AG09309 (cell line): Measurements from ENCODE around the gene CNTNAP2.

ENCODE experiments used
- DNase-seq: peaks from one replicate; pipeline ENCODE4 v3.0.0-alpha.2; 2010; ENCODE audit warnings: low read depth
- H3K4me3 ChIP-seq: 2 replicates; pipeline ENCODE4 v1.5.1; 2011; ENCODE audit warnings: mild to moderate bottlenecking, low read depth, low read length, moderate library complexity; ENCODE audit not compliant: control insufficient read depth
- CTCF ChIP-seq: IDR thresholded peaks from 2 replicates; pipeline ENCODE4 v1.5.1; 2011; ENCODE audit warnings: mild to moderate bottlenecking, low read depth, low read length, inconsistent platforms; ENCODE audit not compliant: insufficient read depth, control insufficient read depth; ENCODE audit errors: missing control alignments

Gene CNTNAP2

GRCh38 chr7:146262527-146262926 is 145.9 kb downstream of the CNTNAP2 start:
- TF ChIP-seq CTCF = no peak
- no peak overlapping the region for H3K4me3 ChIP-seq
- DNase-seq = no peak

- H3K4me3 ChIP-seq = no peak overlapping the region
- TF ChIP-seq CTCF = no peak
- no peak for DNase-seq
Measured at GRCh38 chr7:146276888-146277287, 160.3 kb downstream of the CNTNAP2 start.

DNA sequence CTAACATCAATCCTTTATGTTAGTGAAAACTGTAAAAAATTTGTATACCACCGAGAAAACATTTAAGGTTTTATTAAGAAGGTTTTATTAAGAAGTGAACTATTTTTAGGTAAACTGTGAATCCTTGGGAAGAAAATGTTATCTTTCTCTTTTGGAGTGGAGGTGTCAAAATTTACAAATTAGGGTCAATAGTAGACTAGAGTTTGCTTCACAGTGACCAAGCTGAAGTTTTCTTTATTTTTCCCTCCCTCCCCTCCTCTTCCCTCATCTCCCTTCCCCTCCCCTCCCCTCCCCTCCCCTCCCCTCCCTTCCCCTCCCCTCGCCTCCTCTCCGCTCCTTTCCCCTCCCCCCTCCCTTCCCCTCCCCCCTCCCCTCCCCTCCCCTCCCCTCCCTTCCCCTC is 168.8 kb downstream of the CNTNAP2 start:
- no peak overlapping the region for H3K4me3 ChIP-seq
- DNase-seq = no peak
- TF ChIP-seq CTCF = no peak

DNA sequence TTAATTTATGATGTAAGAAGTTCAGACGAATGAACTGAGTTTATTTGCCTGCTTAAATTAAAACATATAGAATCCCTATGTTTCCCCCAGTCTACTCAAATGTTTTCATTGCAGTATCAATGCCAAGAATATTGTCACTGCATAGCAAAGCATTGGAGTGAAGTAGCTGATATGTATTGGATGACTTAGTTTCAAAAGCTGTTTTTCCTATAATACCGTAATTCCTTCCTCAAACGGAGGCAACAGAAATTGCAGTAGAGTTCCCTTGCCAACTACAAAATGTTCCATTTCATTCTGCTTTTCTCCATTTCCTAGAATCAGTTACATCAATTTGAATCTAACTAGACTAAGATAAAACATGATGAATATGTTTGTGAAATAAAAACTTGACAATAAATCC is 174.1 kb downstream of the CNTNAP2 start:
- no peak for DNase-seq
- no peak for TF ChIP-seq CTCF
- no peak overlapping the region for H3K4me3 ChIP-seq

- H3K4me3 ChIP-seq = no peak overlapping the region
- TF ChIP-seq CTCF = no peak
- no peak for DNase-seq
Measured at GRCh38 chr7:146291900-146292299, 175.3 kb downstream of the CNTNAP2 start.

DNA sequence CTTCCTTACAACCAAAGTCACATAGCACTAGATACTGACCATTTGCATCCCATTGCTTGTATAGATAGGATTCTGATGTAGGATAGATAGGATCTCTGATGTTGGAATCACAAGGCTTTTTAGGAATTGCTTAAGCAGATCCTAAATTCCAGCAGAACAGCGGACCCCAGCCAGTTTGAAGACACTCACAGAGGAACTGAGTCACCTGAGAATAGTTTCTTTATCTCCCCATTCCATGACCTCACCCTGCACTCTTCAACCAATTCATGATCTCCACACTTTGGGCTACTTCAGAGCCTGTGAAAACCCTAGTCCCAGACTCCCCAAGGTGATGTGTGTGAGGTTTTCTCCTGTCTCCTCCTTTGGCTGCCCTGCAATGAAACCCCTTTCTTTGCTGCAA is 179.4 kb downstream of the CNTNAP2 start:
- no peak for TF ChIP-seq CTCF
- no peak overlapping the region for H3K4me3 ChIP-seq
- no peak for DNase-seq

- no peak for DNase-seq
- TF ChIP-seq CTCF = no peak
- no peak overlapping the region for H3K4me3 ChIP-seq
Measured at GRCh38 chr7:146314962-146315361, 198.4 kb downstream of the CNTNAP2 start.
